Measurements from ENCODE around the gene C19orf38.

GRCh38 chr19:10899151-10899653 lies 51.0 kb downstream of the C19orf38 start:
- TF ChIP-seq CTCF (IDR thresholded peaks at IDR 0.05; ENCODE audit: low read depth, low read length) (no peak), EZH2phosphoT487 (IDR thresholded peaks at IDR 0.05; ENCODE audit: low read depth) (no peak)
